Measurements from ENCODE around the gene SUSD6.

GRCh38 chr14:69612014-69612782, 802 bp downstream of the SUSD6 start:
- no peak for TF ChIP-seq POLR2A (IDR thresholded peaks at IDR 0.05)
- no peak for TF ChIP-seq CTCF (IDR thresholded peaks at IDR 0.05)
- TF ChIP-seq POLR2AphosphoS5 (IDR thresholded peaks at IDR 0.05): no peak

Data from prostate gland (tissue), 2 donors.